Activated CD8-positive, alpha-beta memory T cell treated with anti-CD3 and anti-CD28 coated beads, Interleukin-2, amount 50 U/mL, for 1 hour (primary cell): ENCODE measurements around the gene GLI2.

ENCODE experiments used
- DNase-seq: peaks from one replicate; pipeline ENCODE4 v3.0.0-alpha.2; 2020; ENCODE audit errors: extremely low read depth

The GLI2 gene

GRCh38 chr2:120712180-120712681 is 23.4 kb upstream of the GLI2 start:
- DNase-seq, result no peak

DNA sequence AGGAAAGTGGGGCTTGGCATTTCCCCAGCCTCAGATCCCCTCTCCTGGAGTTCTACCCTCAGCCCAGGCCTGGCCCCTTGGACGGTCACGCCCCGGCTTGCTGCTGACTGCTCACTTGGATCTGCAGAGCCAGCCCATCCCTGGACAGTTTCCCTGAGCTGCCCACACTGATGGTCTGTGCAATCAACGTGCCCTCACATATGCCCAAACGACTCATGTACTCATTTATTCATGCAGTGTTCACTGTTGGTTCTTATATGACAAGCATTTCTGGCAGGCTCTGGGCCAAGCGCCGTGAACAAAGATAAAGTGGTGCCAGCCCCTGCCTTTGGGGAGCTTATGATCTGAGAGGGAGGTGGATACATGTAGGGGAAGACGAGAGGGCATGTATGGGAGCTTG is 20.3 kb upstream of the GLI2 start:
- DNase-seq, result no peak

DNA sequence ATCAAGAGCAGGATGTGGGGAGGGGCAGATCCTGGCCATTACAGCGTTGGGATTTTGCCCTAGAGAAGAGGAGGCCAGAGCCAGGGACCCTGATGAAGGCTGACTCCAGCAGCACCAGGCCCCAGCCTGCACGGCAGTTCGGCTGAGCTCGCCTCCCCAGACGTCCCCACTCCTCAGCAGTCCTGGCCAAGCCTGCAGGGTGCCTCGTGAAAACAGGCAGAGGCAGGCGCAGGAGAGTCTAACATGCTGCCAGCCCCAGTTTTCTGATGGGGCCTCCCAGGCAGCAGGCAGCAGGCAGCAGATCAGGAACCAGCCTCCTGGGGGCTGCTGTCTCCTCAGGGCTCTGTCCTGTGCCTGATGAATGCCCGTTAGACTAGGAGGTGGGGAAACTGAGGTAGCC is 19.7 kb upstream of the GLI2 start:
- DNase-seq, result no peak

DNA sequence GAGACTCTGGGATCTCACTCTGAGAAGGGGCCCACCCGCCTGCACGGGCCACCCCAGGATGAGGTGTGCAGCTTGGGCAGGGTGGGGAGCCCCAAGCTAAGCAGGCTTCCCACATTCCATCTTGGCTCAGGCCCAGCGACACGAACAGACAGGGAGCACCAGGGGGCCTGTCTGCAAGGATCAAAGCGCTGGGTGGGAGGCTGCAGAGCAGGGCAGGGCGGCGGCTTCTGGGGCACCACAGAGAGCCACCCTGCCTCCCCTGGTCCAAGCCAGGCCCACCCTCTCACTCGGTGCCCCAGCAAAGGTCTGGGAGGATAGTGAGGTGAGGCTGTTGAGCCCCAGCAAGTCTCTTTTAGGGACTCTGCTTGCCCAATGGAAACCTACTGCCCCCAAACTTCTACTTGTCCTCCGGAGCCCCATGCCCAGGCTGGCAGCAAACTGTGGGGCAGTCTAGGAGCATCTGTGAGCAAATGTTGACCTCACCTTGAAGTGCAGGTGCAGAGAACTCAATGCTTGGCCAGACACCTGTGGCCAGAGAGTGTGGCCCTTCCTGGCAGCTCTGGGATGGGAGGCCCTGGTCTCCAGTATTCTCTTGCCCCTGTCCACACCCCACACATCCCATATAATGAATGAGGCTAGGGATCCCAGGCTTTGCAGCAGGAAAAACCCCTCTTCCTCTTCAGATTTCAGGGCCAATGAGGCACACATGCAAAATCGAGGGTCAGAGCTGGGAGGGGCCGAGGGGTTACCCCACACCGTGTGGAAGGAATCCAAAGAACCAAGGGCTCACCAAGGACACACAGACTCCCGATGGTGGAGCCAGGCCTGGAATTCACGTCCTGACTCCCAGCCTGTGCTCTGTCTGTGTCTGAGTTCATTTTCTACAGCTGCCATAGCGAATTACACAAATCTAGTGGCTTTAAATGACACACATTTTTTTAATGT is 18.8 kb upstream of the GLI2 start:
- DNase-seq, result no peak

DNA sequence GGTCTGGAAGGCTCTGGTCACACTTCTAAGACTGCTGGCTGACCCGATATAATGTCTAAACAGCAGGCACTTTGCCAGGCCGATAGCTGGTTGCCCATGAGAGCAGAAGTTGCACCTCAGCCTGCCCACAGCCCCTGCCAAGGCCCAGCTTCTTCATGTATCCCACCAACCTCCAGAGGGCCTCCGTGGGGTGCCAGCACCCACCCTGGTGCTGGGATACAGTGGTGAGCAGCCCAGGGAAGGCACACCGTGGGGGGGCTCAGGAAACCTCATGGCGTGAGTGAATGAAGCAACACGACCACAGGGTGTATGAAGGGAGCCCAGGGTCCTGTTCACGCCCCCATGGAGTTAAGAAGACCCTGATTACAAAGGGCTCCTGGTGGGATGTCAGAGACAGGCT is 16.2 kb upstream of the GLI2 start:
- DNase-seq, result no peak

DNA sequence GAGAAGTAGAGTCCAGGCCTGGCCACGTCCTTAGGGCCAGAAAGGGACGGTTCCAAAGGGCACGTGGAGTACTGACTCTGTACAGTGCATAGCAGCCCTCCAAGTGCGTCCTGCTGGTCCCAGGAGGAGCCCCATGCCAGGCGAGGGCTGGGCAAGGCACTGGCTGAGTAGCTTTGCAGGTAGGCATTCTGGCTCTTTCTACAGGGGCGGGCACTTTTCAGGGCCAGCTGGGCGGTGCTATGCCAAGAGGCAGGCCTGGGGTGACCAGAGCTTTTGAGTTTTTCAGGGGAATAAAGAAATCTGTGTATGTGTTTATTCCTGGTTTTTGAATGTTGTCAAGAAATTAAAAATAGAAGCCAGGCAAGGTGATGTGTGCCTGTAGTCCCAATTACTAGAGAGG is 15.4 kb upstream of the GLI2 start:
- no peak for DNase-seq

GRCh38 chr2:120720746-120721375 is 14.8 kb upstream of the GLI2 start:
- no peak for DNase-seq

GRCh38 chr2:120722246-120722567 is 13.5 kb upstream of the GLI2 start:
- no peak for DNase-seq

DNA sequence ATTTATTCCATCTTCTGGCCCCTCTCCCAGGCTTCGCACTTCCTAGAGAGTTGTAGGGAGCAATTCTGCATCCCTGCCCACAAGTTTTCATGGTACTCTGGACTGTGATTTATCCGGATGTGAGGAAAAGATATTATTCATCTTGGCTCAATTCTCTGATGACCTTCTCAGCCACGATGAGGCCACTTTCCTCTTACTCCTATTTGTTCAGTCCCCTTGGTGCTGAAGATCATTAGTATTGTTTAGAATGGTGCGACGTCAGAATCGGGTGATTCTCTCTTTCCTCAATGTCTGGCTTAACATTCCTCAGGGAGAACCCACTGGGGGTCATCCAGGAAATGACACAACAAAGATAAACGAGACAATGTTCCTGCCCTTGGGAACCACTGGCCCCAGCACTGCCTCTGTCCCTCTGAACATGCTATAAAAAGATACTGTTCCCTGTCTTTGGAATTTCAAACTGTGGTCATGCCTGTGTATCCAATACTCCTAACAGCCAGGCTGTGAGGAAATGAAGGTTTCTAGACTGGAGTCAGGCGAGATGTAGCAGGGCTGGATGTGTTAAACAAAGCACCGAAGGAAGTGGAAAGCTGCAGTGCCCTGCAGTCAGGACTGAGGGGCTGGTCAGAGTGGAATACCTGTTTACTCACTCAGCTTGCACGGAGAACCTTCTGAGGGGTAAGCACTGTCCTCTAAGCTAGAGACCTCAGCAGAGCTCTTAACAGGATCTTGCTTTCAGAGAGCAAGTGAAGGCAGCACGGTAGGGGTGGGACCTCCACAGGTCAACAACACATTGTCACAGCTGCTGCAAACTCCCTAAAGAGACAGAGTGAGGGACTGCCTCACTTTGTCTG is 12.9 kb upstream of the GLI2 start:
- no peak for DNase-seq

DNA sequence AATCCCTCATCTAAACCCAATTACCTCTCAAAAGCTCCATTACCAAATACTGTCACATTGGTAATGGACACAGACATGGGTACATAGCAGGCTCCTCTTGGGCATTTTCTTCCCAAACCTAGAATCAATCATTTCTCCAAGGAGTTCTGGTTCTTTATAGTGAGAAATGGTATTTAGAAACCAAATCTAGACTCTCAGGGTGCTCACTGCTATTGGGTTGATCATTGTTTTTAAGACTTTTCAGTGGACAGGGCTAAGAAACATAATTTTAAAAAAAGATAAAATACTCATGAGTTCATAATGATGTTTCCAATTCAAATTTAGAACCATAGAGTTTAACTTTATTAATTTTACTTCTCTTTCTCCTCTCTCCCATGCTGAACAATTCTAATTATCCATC is 9.4 kb upstream of the GLI2 start:
- DNase-seq, result no peak

DNA sequence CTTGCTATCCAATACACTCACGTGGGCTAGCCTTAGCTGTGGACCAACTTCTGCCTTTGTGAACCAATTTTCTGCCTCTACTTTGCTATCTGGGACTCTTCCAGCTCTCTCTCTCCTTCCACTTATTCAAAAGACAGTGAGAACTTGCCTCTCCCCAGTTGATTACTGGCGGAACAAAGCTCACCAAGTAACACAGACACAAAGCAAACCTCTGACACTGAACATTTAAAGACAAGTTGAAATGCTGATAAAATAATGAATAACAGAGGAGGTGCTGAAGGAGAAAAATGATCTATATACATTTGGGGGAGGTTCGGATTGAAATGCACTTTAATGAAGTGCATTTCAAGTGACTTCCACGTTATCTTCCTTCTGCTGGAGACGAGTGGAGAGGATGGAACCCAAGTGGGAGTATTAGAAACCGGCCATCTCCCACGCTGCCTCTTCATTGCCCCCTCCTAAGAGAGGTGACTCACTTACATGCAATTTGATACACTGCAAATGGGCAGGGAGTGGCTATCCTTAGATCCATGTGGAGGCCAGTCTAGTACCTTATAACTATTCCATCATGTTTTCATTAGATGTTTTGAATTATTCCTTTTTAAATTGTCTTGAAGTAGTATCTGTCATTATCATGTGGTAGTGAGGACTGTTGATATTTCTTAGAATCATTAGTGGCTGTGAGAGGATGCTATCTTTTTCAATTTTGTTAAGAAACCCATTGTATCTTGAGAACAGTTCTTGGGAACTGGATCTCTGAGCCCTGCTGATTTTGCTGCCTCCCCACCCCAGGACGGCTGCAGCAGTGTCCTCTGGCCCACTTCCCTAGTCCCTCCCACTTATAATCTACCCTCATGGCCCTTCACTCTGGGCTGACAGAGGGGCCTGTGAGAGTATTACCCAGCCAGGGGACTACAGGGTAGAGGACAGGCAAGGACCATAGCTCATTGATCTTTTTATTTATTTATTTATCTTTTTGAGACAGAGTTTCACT is 6.0 kb upstream of the GLI2 start:
- no peak for DNase-seq

- DNase-seq, result no peak
These were observed 4.5 kb upstream of the GLI2 start for GRCh38 chr2:120731175-120731574.

- no peak for DNase-seq
These were observed 3.0 kb upstream of the GLI2 start for GRCh38 chr2:120732506-120733237.

- no peak for DNase-seq
These were observed 2.3 kb upstream of the GLI2 start for GRCh38 chr2:120733238-120733932.

GRCh38 chr2:120734930-120735651 is 577 bp upstream of the GLI2 start:
- DNase-seq, result no peak

GRCh38 chr2:120736202-120736623 is 545 bp downstream of the GLI2 start:
- DNase-seq, result no peak

- DNase-seq, result no peak
These were observed 1.1 kb downstream of the GLI2 start for GRCh38 chr2:120736624-120737339.

GRCh38 chr2:120737340-120738101 is 1.9 kb downstream of the GLI2 start:
- no peak for DNase-seq
